ENCODE data around the gene CRACR2A.

CRACR2A gene

DNA sequence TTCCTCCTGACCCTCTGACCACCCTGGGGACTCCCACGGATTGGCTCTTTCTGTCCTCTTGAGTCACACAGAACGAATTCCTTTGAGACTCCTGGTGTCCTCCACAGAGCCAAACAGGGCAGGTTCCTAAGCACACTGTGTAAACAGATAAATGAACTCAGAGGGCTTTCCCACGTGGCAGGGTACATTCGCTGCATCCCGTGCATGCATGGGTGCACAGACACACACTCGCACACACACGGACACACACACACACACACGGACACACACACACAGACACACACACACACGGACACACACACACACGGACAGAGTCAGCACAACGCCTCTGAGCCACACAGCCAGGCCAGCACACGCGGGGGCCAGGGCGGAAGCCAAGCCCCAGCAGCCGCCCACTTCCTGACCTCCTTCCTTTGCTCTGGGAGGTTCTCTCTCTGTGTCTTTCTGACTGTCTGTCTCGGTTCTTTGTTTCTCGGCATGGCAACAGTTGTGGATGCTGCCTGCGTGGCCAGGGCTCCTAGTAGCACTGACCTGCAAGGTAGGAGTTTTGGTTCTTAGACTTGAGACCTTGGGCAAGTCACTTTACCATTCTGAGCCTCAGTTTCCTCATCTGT, 706 bp downstream of the CRACR2A start:
- peak; percentile 77 for DNase-seq

DNA sequence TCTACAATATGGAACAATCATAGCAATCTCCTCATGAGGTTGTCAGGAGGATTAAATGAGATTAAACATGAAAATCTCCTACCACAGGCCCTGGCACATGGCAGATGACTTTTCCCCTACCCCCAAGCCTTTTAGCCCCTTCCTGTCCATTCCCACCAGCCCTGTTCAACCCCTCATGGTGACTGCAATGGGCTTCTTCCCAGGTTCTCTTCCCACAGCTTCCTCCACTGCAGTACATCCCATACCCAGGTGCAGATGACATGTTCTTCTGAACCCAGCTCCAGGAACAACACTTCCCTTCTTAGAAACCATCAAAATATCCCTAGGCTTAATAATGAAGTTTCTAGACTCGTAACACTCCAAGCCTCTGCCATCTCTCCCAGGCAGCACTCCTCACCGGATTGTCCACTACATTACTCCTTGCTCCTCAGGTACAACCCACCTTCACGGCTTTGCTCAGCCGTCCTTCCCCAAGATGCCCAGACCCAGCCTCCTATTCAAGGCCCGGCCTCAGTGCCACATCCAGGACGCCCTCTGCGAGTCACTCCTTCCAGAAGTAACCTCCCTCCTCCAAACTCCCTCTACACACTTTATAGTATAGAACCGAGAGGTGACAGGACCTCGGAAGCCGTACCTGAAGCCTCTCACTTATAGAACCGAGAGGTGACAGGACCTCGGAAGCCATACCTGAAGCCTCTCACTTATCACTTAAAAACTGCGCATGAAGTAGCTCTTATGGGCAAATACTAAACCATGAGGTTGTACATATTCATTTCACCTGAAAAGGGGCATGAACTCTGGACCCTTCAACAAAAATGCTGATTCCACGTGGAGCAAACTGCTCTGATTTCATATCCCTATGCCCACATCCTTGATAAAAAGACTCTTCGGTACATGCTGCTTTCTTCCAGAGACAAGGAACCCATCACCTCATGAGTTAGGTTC, 1.5 kb downstream of the CRACR2A start:
- DNase-seq, result no peak

DNA sequence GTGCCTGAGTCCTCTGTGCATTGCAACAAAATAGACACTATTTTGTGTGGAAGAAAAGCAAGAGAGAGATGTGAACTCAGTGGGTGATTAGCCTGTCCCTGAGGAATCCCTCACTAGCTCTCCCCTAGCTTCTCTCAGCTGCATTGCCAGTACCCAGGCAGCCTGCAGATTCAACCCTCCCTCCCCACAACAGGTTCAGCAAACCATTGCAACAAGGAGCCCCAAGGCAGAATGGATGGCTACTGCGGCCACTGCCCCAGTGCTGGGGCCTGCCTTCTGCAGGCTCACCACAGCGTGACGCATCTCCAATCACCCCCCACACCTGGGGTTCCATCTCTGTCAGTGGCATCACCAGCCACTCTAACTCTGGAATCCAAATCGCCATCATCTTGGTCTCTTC, 2.3 kb downstream of the CRACR2A start:
- DNase-seq, result no peak

DNA sequence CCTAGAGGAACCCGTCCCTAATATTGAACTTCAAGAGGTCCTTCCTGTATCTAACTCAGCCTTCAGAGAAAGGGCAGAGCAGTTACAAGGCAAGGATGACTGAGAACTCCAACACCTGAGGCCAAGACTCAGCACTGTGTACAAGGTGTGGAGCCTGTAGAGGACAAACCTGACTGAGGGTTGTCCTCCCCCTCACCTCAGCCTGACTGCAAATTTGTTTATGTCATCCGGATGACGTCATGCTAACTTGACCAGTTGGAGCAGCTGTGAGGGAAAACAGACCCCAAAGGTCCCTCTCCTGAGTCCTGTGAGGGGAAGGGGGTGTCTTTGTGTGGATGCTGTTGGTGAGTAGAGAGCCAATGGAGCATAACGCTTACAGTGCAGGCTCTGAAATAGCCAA, 4.3 kb downstream of the CRACR2A start:
- DNase-seq, result no peak

DNA sequence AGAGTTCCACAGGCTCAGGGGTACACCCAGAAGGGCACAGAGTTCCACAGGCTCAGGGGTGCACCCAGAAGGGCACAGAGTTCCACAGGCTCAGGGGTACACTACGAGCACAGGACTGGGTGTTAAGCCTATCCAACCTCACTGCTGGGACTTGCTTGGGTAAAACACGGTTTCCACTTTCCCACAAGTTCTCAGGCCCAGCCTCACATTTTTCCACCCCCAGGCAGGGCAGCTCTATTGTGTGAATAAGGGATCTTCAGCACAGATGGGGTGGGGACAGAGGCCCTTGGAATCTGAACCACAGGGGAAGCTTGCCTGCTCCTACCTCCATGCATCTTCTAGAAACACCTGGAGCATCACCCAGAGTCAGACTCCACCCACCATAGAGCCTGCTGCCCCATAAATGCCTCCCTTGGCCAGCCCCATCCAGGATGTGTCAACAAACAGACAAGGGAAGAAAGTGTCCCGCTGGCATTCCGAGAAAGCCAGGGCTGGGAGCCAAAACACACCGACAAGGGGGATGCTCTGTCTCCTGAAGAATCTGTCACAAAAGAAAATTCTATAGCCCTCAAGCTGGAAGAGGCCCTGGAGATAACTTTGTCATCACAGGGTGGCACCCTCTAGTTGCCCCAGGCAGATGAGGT, 4.8 kb downstream of the CRACR2A start:
- no peak for DNase-seq

DNA sequence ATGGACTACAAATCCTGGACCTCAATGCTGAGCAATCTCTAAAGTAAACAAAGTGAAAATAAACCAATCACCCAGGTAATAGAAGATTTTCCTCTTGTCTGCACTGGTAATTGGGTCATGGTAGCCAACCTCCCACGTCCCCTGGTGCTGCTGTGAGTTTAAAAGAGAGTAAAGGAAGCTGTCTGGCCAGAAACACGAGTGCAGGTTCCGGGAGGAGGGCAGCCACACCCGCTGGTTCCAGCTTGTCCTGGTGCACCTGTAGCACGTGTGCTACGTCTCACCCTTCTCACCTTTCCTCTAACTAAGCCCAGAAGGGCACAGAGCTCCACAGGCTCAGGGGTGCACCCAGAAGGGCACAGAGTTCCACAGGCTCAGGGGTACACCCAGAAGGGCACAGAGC, 5.4 kb downstream of the CRACR2A start:
- DNase-seq, result peak; percentile 57

DNA sequence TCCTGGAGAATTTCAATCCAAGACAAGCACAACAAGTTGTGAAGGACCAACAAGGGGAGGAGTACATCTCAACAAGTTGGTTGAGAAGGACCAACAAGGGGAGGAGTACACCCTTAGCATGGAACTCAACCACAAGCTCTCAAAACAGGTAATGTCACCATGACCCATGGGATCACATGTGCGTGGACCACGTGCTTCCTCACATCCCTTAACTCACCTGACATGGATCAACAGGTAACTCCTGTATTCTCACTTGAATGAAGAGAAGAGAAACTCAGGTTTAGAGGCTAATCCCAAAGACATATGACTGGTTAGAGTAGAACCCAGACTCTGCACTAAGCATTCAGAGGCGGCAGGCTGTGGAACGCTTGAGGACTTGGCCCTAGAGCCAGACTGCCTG, 6.2 kb downstream of the CRACR2A start:
- DNase-seq, result no peak

DNA sequence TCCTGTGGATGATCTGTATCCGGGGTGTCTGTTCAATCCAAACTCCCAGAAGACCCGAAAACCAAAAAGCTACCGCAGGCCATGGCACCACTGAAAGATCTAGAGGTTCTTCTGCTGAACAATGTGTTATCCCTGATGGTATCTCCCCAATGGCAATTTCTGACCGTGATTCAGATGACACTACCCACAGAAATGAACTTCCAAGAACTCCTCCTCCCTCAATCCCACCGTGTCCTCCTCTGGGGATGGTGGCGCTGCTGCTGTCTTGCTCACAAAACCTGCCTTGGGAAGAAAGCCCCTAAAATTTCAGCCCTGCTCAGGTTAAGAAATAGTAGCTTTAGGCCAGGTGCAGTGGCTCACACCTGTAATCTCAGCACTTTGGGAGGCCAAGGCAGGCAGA, 7.8 kb downstream of the CRACR2A start:
- no peak for DNase-seq

DNA sequence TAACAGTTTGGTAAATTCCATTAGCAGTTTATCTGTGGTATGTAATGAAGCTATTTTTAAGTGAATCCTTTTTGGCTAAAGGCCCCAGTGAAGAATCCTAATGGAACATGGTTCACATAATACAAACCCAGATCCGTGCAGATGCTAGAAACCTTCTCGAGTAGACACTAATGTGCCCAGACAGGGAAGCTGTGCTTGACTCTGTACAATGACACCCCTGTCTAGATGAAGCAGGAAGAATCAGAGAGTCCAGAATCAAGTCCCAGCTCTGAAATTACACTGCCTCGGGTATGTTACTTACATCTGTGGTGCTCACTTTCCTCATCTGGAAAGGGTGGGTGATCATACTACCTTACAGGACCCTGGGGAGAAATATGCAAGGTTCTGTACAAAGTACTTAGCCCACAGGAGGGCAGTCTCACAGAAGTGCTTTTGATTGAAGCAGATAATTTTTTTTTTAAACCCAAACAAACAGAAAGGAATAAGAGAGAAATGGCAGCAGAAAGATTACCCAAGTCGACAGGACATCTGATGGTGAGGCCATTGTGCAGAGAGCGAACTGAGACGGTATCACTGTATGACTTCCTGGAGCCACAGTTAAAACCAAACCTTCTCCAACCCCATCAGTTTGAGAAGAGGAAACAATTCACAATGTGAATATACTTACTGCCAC, 8.5 kb downstream of the CRACR2A start:
- no peak for DNase-seq

DNA sequence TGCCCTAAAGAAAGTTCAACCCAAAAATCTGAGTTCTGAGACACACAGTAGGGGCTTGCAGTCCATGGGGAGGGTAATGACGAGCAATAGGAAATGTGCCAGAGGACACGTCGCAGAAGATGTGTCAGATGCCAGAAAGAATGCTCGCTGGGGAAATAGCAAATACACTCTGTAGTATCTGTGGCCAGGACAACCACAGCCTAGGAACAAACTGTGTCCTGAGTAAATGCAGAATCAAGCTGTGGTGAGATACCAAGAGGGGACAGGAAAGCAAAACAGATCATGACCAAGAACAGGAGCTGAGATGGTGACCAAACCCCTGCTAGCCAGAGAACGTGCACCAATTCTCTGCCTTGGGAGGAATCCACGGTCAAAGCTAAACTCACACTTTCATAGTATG, 9.1 kb downstream of the CRACR2A start:
- no peak for DNase-seq

DNA sequence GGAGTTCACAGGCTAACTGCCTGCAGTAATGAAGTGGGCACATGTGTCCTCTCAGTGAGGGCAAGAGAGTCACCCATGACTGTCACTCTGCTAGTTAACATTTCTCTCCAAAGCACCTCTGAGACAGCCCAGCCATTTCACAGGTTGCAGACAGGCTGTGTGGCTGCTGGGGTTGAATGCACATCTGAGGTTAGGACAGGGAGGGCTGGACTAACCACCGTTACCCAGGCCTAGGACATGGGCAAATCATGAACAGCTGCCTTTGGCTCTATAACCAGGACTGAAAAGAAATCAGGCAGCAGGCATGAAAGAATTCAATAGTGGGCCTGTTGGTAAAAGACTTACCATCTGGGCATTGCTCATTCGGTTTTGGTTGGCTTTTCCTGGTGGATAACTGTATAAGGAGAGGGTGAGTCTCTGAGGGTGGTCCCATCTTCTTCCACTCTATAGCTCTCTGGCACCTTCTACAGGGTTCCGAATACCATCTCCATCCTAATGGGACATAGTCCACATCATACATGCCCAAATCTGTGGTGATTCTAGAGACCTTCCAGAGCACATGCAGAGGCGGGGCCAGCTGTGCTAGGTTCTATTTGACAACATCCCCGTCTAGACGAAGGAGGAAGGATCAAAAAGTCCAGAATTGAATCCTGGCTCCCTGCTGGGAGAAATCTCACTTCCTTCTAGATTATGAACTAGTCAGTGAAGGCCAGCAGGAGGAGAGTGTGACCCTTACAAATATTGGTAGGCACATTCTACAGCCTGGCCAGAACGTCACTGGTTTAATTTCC, 10.8 kb downstream of the CRACR2A start:
- no peak for DNase-seq

DNA sequence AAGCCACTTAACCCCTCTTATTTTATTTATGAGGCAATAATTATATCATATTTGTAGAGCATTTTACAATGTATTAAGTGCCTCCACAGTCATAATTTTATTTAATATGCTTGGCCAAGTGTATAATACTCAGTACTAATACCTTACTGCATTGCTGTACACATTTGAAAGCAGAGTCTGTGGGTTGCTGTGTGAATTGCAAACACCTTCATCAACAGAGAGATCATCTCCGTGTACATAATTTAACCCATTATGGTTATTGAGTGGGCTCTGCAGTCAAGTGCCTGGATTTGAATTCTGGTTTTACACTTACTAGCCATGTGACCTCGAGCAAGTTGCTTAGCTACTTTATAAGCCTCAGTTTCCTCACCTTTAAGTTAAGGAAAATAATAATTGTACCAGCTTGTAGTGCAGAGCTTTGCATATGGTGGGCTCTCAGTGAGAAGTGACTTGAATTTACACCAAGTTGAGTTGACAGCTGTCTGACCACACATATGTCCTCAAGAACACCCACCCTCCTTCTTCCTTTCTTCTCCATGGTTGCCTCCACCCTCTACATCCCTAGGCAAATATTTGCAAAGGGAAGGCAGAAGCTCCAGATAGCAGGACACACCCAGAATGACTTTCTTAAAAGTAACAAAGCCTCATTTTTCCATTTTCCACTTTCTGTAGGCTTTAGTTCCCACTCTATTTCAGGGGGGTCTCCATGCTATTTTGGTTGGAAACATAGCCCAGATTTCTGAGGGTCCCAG, 12.3 kb downstream of the CRACR2A start:
- no peak for DNase-seq

DNA sequence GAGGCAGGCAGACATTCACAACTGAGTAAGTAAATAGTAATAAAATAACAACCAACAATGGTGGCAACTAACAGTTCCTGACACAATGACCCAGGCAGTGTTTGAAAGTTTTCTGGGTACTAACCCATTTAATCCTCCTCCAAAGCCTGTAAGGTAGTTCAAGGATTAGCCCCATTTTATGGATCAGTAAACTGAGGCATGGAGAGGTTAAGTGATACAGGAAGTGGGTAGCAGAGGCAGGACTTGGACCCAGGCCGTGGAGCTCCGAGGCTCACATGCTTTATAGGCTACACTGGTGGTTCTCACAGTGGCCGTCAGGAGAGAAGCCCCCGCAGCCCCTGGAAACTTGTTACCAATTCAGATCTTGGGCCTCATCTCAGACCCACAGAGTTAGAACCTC, 17.5 kb downstream of the CRACR2A start:
- DNase-seq, result no peak

DNA sequence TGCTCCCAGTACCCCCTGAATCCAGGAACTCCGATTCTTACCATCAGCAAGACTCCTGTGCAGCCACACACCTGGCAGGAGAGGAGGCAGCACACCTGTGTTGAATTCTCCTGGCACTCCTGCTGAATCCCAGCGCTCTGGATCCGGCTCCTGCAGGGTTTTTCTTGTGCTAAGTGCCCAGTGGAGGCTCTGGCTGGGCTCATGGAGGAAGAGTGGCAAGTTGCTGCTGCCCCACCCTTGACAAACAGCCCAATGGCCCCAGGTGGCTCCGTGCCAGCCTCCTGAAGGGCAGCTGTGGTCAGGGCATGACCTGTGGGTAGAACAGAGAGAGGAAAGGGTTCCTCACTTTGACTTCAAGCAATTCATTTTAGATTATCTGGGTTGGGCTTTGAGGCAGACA, 20.0 kb downstream of the CRACR2A start:
- DNase-seq, result no peak

DNA sequence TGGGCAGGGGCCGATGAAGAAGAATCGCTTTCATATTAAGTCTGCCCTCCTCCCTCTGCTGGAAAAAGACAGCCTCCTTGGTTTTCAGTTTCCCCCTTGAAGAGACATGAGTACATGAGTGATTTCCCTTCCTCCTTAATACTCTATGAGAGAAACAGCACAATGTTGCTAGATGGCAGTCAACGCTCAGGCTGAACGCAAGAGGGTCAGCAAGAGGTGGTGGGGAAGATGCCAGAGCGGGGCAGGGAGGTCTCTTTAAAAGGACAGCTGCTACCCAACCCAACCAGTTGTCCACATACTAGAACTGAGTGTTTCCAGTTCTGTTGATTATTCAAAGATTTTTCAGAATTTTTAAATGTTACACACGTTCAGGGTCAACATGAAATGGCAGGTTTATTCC, 22.8 kb downstream of the CRACR2A start:
- no peak for DNase-seq

DNA sequence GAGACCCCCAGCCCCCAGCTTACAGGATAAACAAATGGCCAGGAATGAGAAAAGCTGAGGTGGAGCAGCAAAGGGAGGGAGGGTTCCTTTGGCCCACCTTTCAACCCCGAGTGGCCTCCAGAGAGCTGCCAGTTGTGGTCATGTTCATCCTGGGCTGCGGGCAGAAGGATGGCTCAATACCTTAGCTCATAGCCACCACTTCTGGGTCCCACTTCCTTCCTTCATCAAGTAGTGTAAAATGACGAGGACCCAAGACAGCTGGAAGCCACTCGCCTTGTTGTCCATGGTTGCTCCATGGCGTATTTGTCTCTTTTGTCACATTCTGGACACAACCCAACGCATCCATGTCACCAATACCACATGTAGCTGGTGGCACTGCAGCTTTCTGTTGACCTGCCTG, 24.2 kb downstream of the CRACR2A start:
- no peak for DNase-seq

DNA sequence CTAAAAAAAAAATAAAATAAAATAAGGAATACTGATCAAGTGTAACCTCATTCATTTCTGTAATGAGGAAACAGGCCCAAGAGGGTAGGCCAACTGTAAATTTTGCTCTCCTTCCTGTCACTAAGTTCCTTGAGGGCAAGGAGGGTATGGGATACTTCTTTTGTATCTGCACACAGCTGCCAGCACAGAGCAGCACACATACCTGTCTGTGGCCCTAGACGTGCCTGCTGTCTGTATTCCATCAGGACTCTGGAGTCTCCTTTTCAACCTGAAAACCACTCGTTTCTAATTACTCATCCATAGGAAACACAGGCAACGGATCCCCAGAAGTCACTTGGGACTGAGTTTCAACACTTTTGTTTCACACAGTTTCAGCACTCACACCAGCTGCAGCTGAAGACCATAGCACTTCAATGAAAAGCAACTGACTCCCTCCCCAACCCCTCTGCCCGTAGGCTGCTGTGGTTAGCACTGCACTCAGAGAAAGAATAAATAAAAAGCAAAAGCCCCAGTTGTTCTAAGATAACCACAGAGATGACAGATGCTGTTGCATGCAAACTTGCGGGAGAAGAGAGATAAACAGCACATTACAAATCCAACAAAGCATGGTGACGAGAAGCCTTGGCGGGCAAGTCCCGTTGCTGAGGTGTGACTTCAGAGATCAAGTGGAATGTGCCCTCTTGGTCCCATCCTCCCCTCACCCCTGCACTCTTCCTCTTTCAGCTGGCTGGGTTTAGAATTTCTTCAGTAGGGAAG, 24.9 kb downstream of the CRACR2A start:
- DNase-seq, result peak; percentile 26

DNA sequence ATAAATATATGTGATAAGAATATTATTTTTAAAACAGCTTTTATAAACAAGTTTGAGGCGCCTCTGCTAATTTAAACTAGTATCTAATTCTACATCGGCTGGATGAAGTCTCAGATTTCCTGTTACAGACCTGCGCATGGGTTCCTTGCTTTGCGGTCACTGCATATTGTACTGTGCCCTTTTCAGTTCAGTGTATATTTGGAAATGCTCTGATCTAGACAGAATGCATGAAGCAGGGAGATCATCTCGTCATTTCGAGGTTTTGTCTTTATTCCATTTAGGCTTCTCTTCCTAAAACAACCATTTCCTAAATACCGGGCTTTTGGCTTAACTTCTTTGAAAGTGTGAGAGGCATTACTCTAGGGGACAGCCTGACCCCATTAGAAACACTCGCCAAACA, 25.6 kb downstream of the CRACR2A start:
- DNase-seq, result peak; percentile 24

DNA sequence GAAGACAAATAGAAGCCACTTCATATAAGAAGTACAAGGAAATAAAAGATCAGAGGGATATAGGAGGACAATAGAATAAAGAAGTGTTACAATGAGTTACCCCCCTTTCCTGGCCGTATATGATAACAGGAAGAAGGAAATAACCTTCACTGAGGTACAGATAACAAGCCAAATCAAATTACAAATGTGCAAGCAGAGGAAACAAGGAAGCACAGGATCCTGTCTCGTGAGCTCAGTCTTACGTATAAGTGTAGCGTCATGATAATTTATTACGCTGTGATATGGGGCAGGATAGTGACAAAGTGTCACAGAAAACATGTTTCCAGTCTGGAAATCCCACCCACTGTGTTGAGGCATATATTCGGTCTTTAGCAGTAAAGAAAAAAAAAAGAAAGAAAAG, 26.5 kb downstream of the CRACR2A start:
- no peak for DNase-seq

DNA sequence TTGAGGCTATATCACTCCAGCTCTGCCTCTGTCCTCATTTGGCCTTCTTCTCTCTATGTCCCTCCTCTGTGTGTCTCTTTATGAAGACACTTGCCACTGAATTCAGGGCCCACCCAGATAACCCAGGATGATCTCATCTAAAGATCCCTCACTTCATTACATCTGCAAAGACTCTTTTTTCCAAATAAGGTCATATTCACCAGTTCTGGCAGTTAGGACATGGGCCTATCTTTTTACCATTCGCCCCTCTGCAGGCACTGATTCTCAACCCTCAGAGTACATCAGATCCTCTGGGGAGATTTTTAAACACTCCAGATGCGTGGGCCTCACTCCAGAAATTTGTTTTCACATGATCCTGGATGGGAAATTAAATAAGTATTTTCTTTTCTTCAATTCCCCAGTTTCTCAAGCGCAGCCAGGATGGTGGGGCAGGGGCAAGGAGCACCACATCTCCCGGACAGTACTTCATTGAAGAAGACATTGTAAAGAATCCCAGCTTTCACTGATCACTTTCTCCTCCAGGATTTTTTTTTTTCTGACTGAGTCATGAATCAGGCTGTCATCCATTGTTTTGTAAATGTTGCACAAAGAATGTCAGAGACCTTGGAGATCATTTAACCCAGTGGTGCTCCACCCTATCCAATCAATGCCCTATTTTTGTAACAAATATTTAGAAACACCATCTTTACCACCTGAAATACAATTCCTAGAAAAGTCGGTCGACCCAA, 27.4 kb downstream of the CRACR2A start:
- DNase-seq, result no peak
